Astrocyte (in vitro differentiated cells and primary cell): Measurements from ENCODE around the gene ADAMTSL2. TPM values are rescaled to one million over a fixed set of nuclear protein-coding genes. Genes with fewer than 3 reads are reported as not detected.

Experiments
- DNase-seq: peaks from one replicate; pipeline ENCODE4 v3.0.0-alpha.2; 2010; ENCODE audit warnings: low read depth
- FAIRE-seq: peaks from 2 replicates; lab custom pipeline; 2011; peaks lifted over from hg19 to GRCh38; lab: Jason Lieb, UNC
- H2AFZ ChIP-seq: 2 replicates; pipeline ENCODE4 v1.6.0; 2012; ENCODE audit warnings: low read depth, low read length, inconsistent platforms
- H3K27ac ChIP-seq: 2 replicates; pipeline ENCODE4 v1.5.1; 2011; ENCODE audit warnings: low read depth, low read length, inconsistent platforms
- H3K27me3 ChIP-seq: 2 replicates; pipeline ENCODE4 v1.6.0; 2011; ENCODE audit warnings: low read length, inconsistent platforms; ENCODE audit not compliant: insufficient read depth
- H3K36me3 ChIP-seq: 2 replicates; pipeline ENCODE4 v1.5.1; 2011; ENCODE audit warnings: low read length, inconsistent platforms; ENCODE audit not compliant: insufficient read depth
- H3K4me1 ChIP-seq: 2 replicates; pipeline ENCODE4 v1.5.1; 2011; ENCODE audit warnings: low read length, inconsistent platforms; ENCODE audit not compliant: insufficient read depth
- H3K4me2 ChIP-seq: 2 replicates; pipeline ENCODE4 v1.6.0; 2012; ENCODE audit warnings: low read length, inconsistent platforms
- H3K4me3 ChIP-seq: 2 replicates; pipeline ENCODE4 v1.5.1; 2011; ENCODE audit warnings: low read depth, mild to moderate bottlenecking, low read length, inconsistent platforms; ENCODE audit not compliant: insufficient read depth
- H3K79me2 ChIP-seq: 2 replicates; pipeline ENCODE4 v1.6.0; 2012; ENCODE audit warnings: mild to moderate bottlenecking, low read length, inconsistent platforms; ENCODE audit not compliant: insufficient read depth
- H3K9ac ChIP-seq: 2 replicates; pipeline ENCODE4 v1.6.0; 2012; ENCODE audit warnings: mild to moderate bottlenecking, low read length, inconsistent platforms
- H3K9me3 ChIP-seq: 2 replicates; pipeline ENCODE4 v1.5.1; 2012; ENCODE audit warnings: low read depth, mild to moderate bottlenecking, low read length, inconsistent platforms; ENCODE audit not compliant: insufficient read depth
- H4K20me1 ChIP-seq: 2 replicates; pipeline ENCODE4 v1.6.0; 2012; ENCODE audit warnings: low read length, inconsistent platforms; ENCODE audit not compliant: insufficient read depth
- H3K27ac Mint-ChIP-seq: one replicate; pipeline ENCODE4 v1.8.0; 2021; ENCODE audit warnings: mild to moderate bottlenecking, mixed read lengths; ENCODE audit not compliant: unreplicated experiment
- H3K27me3 Mint-ChIP-seq: one replicate; pipeline ENCODE4 v1.8.0; 2021; ENCODE audit warnings: low read depth, mixed read lengths; ENCODE audit not compliant: unreplicated experiment
- H3K36me3 Mint-ChIP-seq: one replicate; pipeline ENCODE4 v1.8.0; 2021; ENCODE audit warnings: low read depth, mixed read lengths; ENCODE audit not compliant: unreplicated experiment
- H3K4me1 Mint-ChIP-seq: one replicate; pipeline ENCODE4 v1.8.0; 2021; ENCODE audit warnings: low read depth, mixed read lengths; ENCODE audit not compliant: unreplicated experiment
- H3K4me3 Mint-ChIP-seq: one replicate; pipeline ENCODE4 v1.8.0; 2021; ENCODE audit warnings: mild to moderate bottlenecking, moderate library complexity, mixed read lengths; ENCODE audit not compliant: unreplicated experiment
- H3K9me3 Mint-ChIP-seq: one replicate; pipeline ENCODE4 v1.8.0; 2021; ENCODE audit warnings: mild to moderate bottlenecking, mixed read lengths; ENCODE audit not compliant: unreplicated experiment
- CTCF ChIP-seq: IDR thresholded peaks from 2 replicates; pipeline ENCODE4 v1.5.1; 2011; ENCODE audit warnings: low read depth, mild to moderate bottlenecking, inconsistent platforms, low read length, moderate library complexity; ENCODE audit not compliant: insufficient read depth
- EZH2 ChIP-seq: IDR thresholded peaks from 2 replicates; pipeline ENCODE4 v1.6.1; 2012; ENCODE audit warnings: mild to moderate bottlenecking, low read length, inconsistent platforms; ENCODE audit not compliant: insufficient read depth
- total RNA-seq: library from RNA; stranded (reverse); gene quantifications from 2 replicates; pipeline ENCODE4 v1.2.1, GENCODE V29; 2021

ADAMTSL2 gene
- total RNA-seq, 1 donor from 2014 or later: 0.52 TPM

- Histone ChIP-seq H2AFZ (no peak overlapping the region), H3K4me1 (peaks cover 6% of the 10 kb centered on the region), H3K9me3 (no peaks in the 10 kb centered on the region), H3K27ac (no peak overlapping the region), H3K4me3 (no peak overlapping the region), H3K36me3 (no peaks in the 10 kb centered on the region), H3K9ac (no peak overlapping the region), H3K4me2 (no peak overlapping the region), H4K20me1 (no peaks in the 10 kb centered on the region), H3K27me3 (no peaks in the 10 kb centered on the region), H3K79me2 (no peaks in the 10 kb centered on the region)
- no peak for DNase-seq
- Mint-ChIP-seq H3K9me3 (peaks cover 2% of the 10 kb centered on the region), H3K36me3 (no peaks in the 10 kb centered on the region), H3K27me3 (peaks cover 14% of the 10 kb centered on the region), H3K4me1 (peaks cover 6% of the 10 kb centered on the region), H3K27ac (no peak overlapping the region), H3K4me3 (no peak overlapping the region)
- TF ChIP-seq EZH2 (no peak), CTCF (no peak)
- no peak for FAIRE-seq
Observed at GRCh38 chr9:133487331-133487725, 47.2 kb upstream of the ADAMTSL2 start.

- no peaks in the 10 kb centered on the region for H4K20me1 ChIP-seq
- H3K27me3 ChIP-seq: no peaks in the 10 kb centered on the region
- H3K4me2 ChIP-seq: no peak overlapping the region
- no peaks in the 10 kb centered on the region for H3K36me3 Mint-ChIP-seq
- TF ChIP-seq CTCF (no peak), EZH2 (no peak)
- no peaks in the 10 kb centered on the region for H3K79me2 ChIP-seq
- peaks cover 6% of the 10 kb centered on the region for H3K4me1 ChIP-seq
- DNase-seq: no peak
- no peak overlapping the region for H3K4me3 ChIP-seq
- no peak overlapping the region for H3K9ac ChIP-seq
- H3K27ac ChIP-seq: no peak overlapping the region
- peaks cover 2% of the 10 kb centered on the region for H3K9me3 Mint-ChIP-seq
- peaks cover 6% of the 10 kb centered on the region for H3K27me3 Mint-ChIP-seq
- H2AFZ ChIP-seq: no peak overlapping the region
- H3K9me3 ChIP-seq: no peaks in the 10 kb centered on the region
- peaks cover 10% of the 10 kb centered on the region for H3K4me1 Mint-ChIP-seq
- H3K27ac Mint-ChIP-seq: no peak overlapping the region
- H3K36me3 ChIP-seq: no peaks in the 10 kb centered on the region
- no peak for FAIRE-seq
- no peak overlapping the region for H3K4me3 Mint-ChIP-seq
Observed at GRCh38 chr9:133488686-133489252, 45.7 kb upstream of the ADAMTSL2 start.
